Thyroid gland (tissue), 4 donors: ENCODE measurements around the gene PLEKHH1.

Experiments used
- POLR2A ChIP-seq, 2 donors: fragments of 450-650 bp; IDR thresholded peaks; one replicate each; pipeline ENCODE4 v1.6.1; 2017; ENCODE audit warnings: antibody characterized with exemption in 2 of 2, mild to moderate bottlenecking in 2 of 2, moderate library complexity in 1 of 2
- TF ChIP-seq, protein P1 (sequence below), 6 experiments: fragments of 200-600 bp in 3 of 6; fragments of 450-650 bp in 3 of 6; sonication (generic) in 3 of 6; IDR thresholded peaks; one replicate each; pipeline ENCODE4 v1.5.1; 2016 to 2019; ENCODE audit warnings: antibody characterized with exemption in 6 of 6, mild to moderate bottlenecking in 2 of 6, inconsistent platforms in 1 of 6, moderate library complexity in 1 of 6

- TF ChIP-seq, protein P1, sequence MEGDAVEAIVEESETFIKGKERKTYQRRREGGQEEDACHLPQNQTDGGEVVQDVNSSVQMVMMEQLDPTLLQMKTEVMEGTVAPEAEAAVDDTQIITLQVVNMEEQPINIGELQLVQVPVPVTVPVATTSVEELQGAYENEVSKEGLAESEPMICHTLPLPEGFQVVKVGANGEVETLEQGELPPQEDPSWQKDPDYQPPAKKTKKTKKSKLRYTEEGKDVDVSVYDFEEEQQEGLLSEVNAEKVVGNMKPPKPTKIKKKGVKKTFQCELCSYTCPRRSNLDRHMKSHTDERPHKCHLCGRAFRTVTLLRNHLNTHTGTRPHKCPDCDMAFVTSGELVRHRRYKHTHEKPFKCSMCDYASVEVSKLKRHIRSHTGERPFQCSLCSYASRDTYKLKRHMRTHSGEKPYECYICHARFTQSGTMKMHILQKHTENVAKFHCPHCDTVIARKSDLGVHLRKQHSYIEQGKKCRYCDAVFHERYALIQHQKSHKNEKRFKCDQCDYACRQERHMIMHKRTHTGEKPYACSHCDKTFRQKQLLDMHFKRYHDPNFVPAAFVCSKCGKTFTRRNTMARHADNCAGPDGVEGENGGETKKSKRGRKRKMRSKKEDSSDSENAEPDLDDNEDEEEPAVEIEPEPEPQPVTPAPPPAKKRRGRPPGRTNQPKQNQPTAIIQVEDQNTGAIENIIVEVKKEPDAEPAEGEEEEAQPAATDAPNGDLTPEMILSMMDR (IDR thresholded peaks at IDR 0.05) = no peak
- TF ChIP-seq POLR2A (IDR thresholded peaks at IDR 0.05) = no peak
Measured at GRCh38 chr14:67515386-67516079, 17.6 kb upstream of the PLEKHH1 start.
